IMR-90 (cell line): Measurements from ENCODE around the gene FARSB. TPM values are rescaled to one million over a fixed set of nuclear protein-coding genes. Genes with fewer than 3 reads are reported as not detected.

ENCODE experiments used
- ATAC-seq: fragments of 200-7000 bp; cut with Tn5 transposase; 2 replicates; pipeline ENCODE4 v1.9.1; 2020; ENCODE audit warnings: low read depth, mild to moderate bottlenecking, moderate library complexity
- BruUV-seq: library from RNA; stranded (reverse); fragments of 400-500 nt; replicated peaks from 2 replicates; lab custom pipeline; 2021; lab: Mats Ljungman, UMichigan
- CTCF ChIA-PET: fragments of 300-600 bp; formaldehyde crosslinking; extraction: SDS; loops from one replicate; lab custom pipeline; 2021; ENCODE audit warnings: antibody characterized with exemption; lab: Yijun Ruan, JAX
- POLR2A ChIA-PET: fragments of 300-600 bp; sonication (Branson Sonifier 250); formaldehyde crosslinking; loops from one replicate; lab custom pipeline; 2022; ENCODE audit warnings: antibody characterized with exemption; ENCODE audit not compliant: unreplicated experiment; lab: Charles Lee
- DNase-seq: peaks from one replicate; pipeline ENCODE4 v3.0.0; 2013
- H2AFZ ChIP-seq: replicated peaks from 2 replicates; pipeline ENCODE3; 2013; ENCODE audit warnings: low read length, mild to moderate bottlenecking; ENCODE audit not compliant: poor library complexity
- H2AK5ac ChIP-seq: 2 replicates; pipeline ENCODE4 v1.6.1; 2013; ENCODE audit warnings: low read depth, low read length, inconsistent platforms
- H2AK9ac ChIP-seq: replicated peaks from 2 replicates; pipeline ENCODE3; 2013; ENCODE audit warnings: mild to moderate bottlenecking, low read depth, low read length, moderate library complexity; ENCODE audit not compliant: poor library complexity
- H2BK120ac ChIP-seq: 2 replicates; pipeline ENCODE4 v1.6.1; 2013; ENCODE audit warnings: low read depth, low read length, inconsistent platforms
- H2BK15ac ChIP-seq: 3 replicates; pipeline ENCODE4 v1.6.1; 2013; ENCODE audit warnings: low read depth, low read length, inconsistent platforms
- H2BK20ac ChIP-seq: 2 replicates; pipeline ENCODE4 v1.6.1; 2013; ENCODE audit warnings: low read depth, mild to moderate bottlenecking, inconsistent platforms, low read length, moderate library complexity
- H2BK5ac ChIP-seq: 2 replicates; pipeline ENCODE4 v1.6.1; 2013; ENCODE audit warnings: mild to moderate bottlenecking, low read depth, low read length, inconsistent platforms; ENCODE audit not compliant: poor library complexity, severe bottlenecking
- H3K14ac ChIP-seq: replicated peaks from 2 replicates; pipeline ENCODE4 v1.6.1; 2013; ENCODE audit warnings: low read depth, low read length, inconsistent platforms
- H3K18ac ChIP-seq: 2 replicates; pipeline ENCODE4 v1.6.1; 2013; ENCODE audit warnings: low read depth, low read length, control low read depth
- H3K23ac ChIP-seq: 2 replicates; pipeline ENCODE4 v1.6.1; 2013; ENCODE audit warnings: low read depth, low read length, inconsistent platforms
- H3K27ac ChIP-seq: 2 replicates; pipeline ENCODE4 v1.5.1; 2013; ENCODE audit warnings: mild to moderate bottlenecking, control low read depth, low read length; ENCODE audit not compliant: insufficient read depth
- H3K27me3 ChIP-seq: 2 replicates; pipeline ENCODE4 v1.6.1; 2013; ENCODE audit warnings: low read length; ENCODE audit not compliant: control insufficient read depth, insufficient read depth
- H3K36me3 ChIP-seq: 2 replicates; pipeline ENCODE4 v1.6.1; 2013; ENCODE audit warnings: low read length, mixed read lengths; ENCODE audit not compliant: control insufficient read depth, insufficient read depth
- H3K4ac ChIP-seq: 2 replicates; pipeline ENCODE4 v1.6.1; 2013; ENCODE audit warnings: low read depth, low read length, inconsistent platforms
- H3K4me1 ChIP-seq: 2 replicates; pipeline ENCODE4 v1.6.1; 2013; ENCODE audit warnings: low read length, mixed read lengths; ENCODE audit not compliant: control insufficient read depth, insufficient read depth
- H3K4me2 ChIP-seq: 2 replicates; pipeline ENCODE4 v1.6.1; 2013; ENCODE audit warnings: low read depth, mild to moderate bottlenecking, control low read depth, low read length, moderate library complexity
- H3K4me3 ChIP-seq: 2 replicates; pipeline ENCODE4 v1.5.1; 2013; ENCODE audit warnings: low read depth, mild to moderate bottlenecking, control low read depth, low read length, moderate library complexity; ENCODE audit not compliant: insufficient read depth
- H3K56ac ChIP-seq: 2 replicates; pipeline ENCODE4 v1.6.1; 2013; ENCODE audit warnings: low read length, inconsistent platforms; ENCODE audit not compliant: insufficient read depth; ENCODE audit errors: extremely low read depth
- H3K79me1 ChIP-seq, 2 experiments: 2 replicates each; pipeline ENCODE4 v1.6.1; 2013; ENCODE audit warnings: low read length in 2 of 2, inconsistent platforms in 1 of 2, low read depth in 1 of 2
- H3K9ac ChIP-seq: 2 replicates; pipeline ENCODE4 v1.6.1; 2013; ENCODE audit warnings: low read depth, low read length, control low read depth
- H3K9me1 ChIP-seq: 2 replicates; pipeline ENCODE4 v1.6.1; 2013; ENCODE audit warnings: low read length, inconsistent platforms; ENCODE audit not compliant: insufficient read depth
- H3K9me3 ChIP-seq: 2 replicates; pipeline ENCODE4 v1.6.1; 2013; ENCODE audit warnings: low read length; ENCODE audit not compliant: control insufficient read depth, insufficient read depth
- H4K20me1 ChIP-seq: 2 replicates; pipeline ENCODE4 v1.6.1; 2013; ENCODE audit warnings: low read length, inconsistent platforms; ENCODE audit not compliant: insufficient read depth
- H4K5ac ChIP-seq: 2 replicates; pipeline ENCODE4 v1.6.1; 2013; ENCODE audit warnings: mild to moderate bottlenecking, low read depth, low read length, control low read depth
- H4K8ac ChIP-seq, 2 experiments: 2 replicates each; pipeline ENCODE4 v1.6.1; 2013; ENCODE audit warnings: low read depth in 2 of 2, low read length in 2 of 2, control low read depth in 1 of 2, inconsistent platforms in 1 of 2
- H4K91ac ChIP-seq: 2 replicates; pipeline ENCODE4 v1.6.1; 2013; ENCODE audit warnings: low read depth, low read length, inconsistent platforms; ENCODE audit not compliant: insufficient read depth
- BHLHE40 ChIP-seq: fragments of 150-350 bp; IDR thresholded peaks from 2 replicates; pipeline ENCODE4 v1.6.1; 2016; ENCODE audit warnings: mild to moderate bottlenecking, low read depth, low read length
- CHD1 ChIP-seq: IDR thresholded peaks from 2 replicates; pipeline ENCODE4 v1.6.1; 2012; ENCODE audit warnings: low read depth, low read length, improper control_type of control experiment
- CTCF ChIP-seq: conservative IDR thresholded peaks from 2 replicates; pipeline ENCODE4 v1.5.1; 2012; ENCODE audit warnings: mild to moderate bottlenecking, low read depth, low read length, improper control_type of control experiment
- FOS ChIP-seq: fragments of 150-350 bp; IDR thresholded peaks from 2 replicates; pipeline ENCODE4 v1.6.1; 2016; ENCODE audit warnings: low read depth, low read length
- MAFK ChIP-seq: IDR thresholded peaks from 2 replicates; pipeline ENCODE4 v1.6.1; 2012; ENCODE audit warnings: low read depth, low read length, improper control_type of control experiment
- MAZ ChIP-seq: IDR thresholded peaks from 2 replicates; pipeline ENCODE4 v1.6.1; 2012; ENCODE audit warnings: low read depth, mild to moderate bottlenecking, low read length, improper control_type of control experiment, moderate library complexity, borderline replicate concordance
- MXI1 ChIP-seq: IDR thresholded peaks from 2 replicates; pipeline ENCODE4 v1.6.1; 2012; ENCODE audit warnings: low read depth, mild to moderate bottlenecking, low read length, moderate library complexity, borderline replicate concordance
- NFE2L2 ChIP-seq: fragments of 150-350 bp; IDR thresholded peaks from 2 replicates; pipeline ENCODE4 v1.6.1; 2016; ENCODE audit warnings: low read depth, mild to moderate bottlenecking, low read length
- POLR2A ChIP-seq: IDR thresholded peaks from 2 replicates; pipeline ENCODE4 v1.6.1; 2012; ENCODE audit warnings: mild to moderate bottlenecking, low read depth, low read length
- RAD21 ChIP-seq: IDR thresholded peaks from 2 replicates; pipeline ENCODE4 v1.6.1; 2012; ENCODE audit warnings: low read length, improper control_type of control experiment
- RCOR1 ChIP-seq: IDR thresholded peaks from 2 replicates; pipeline ENCODE4 v1.6.1; 2012; ENCODE audit warnings: mild to moderate bottlenecking, low read length, improper control_type of control experiment; ENCODE audit not compliant: insufficient replicate concordance
- SMC3 ChIP-seq: fragments of 150-350 bp; IDR thresholded peaks from 2 replicates; pipeline ENCODE4 v1.6.1; 2016; ENCODE audit warnings: low read depth, mild to moderate bottlenecking, antibody characterized with exemption, low read length, moderate library complexity
- USF2 ChIP-seq: fragments of 150-350 bp; IDR thresholded peaks from 2 replicates; pipeline ENCODE4 v1.6.1; 2017; ENCODE audit warnings: mild to moderate bottlenecking, antibody characterized with exemption, low read length, low read depth
- WGBS, 2 experiments: methylation state at CpG; one replicate each; pipeline versions ENCODE4 v1.1.5 to v1.1.7; 2013; ENCODE audit warnings: missing lambda C conversion rate in 2 of 2; ENCODE audit not compliant: insufficient read length in 1 of 2; ENCODE audit errors: extremely low coverage in 2 of 2; 5-methylcytosine and 5-hydroxymethylcytosine counted together
- dilution Hi-C: fragments of 300-500 bp; cut with HindIII; formaldehyde crosslinking; loops from one replicate; pipeline ENCODE4 v1.14.3; 2018; ENCODE audit warnings: low sequenced_read_pairs; ENCODE audit not compliant: unreplicated experiment
- in situ Hi-C: fragments of 300-500 bp; cut with MboI; formaldehyde crosslinking; loops from 3 replicates; pipeline ENCODE4 v1.14.3; 2019; ENCODE audit warnings: low sequenced_read_pairs, inconsistent platforms, mixed read lengths
- intact Hi-C: fragments of 100-400 bp; cut with micrococcal nuclease; formaldehyde crosslinking; loops from 2 replicates; pipeline ENCODE4 v1.10.0; 2022
- polyA plus RNA-seq, 3 experiments: library from polyadenylated mRNA; depleted of rRNA; stranded (reverse); fragments of >200 nt; gene quantifications; 2 replicates each; pipeline ENCODE4 v1.2.3, GENCODE V29; 2012; ENCODE audit warnings: low replicate concordance in 1 of 3
- total RNA-seq: library from RNA; depleted of rRNA; stranded (reverse); fragments of >200 nt; gene quantifications from 2 replicates; pipeline ENCODE4 v1.2.3, GENCODE V29; 2012

FARSB gene
- total and polyA plus RNA-seq, 2 of the 4 experiments (the other 2 are of a cell fraction): 21.1 to 32.5 TPM

GRCh38 chr2:222526480-222527277 lies 129.2 kb downstream of the FARSB start:
- in situ Hi-C loops (no loop called here), dilution Hi-C loops (no loop called here), intact Hi-C loops (no loop called here)
- TF ChIP-seq MXI1: no peak
- no peak for TF ChIP-seq BHLHE40
- TF ChIP-seq RCOR1: no peak
- TF ChIP-seq SMC3: no peak
- no peak for TF ChIP-seq MAFK
- no peak for TF ChIP-seq USF2
- no peak for TF ChIP-seq FOS
- no peak for TF ChIP-seq CTCF
- no peak for TF ChIP-seq MAZ
- TF ChIP-seq POLR2A: no peak
- TF ChIP-seq RAD21: no peak
- TF ChIP-seq NFE2L2: no peak
- no peak for TF ChIP-seq CHD1
- no peaks in the 10 kb centered on the region for H3K36me3 ChIP-seq
- no peak overlapping the region for H3K27ac ChIP-seq
- ChIA-PET CTCF (no interaction called here), POLR2A (no interaction called here)
- H3K14ac ChIP-seq: no peak overlapping the region
- no peak overlapping the region for H4K91ac ChIP-seq
- ATAC-seq (no peak), DNase-seq (no peak)
- no peaks in the 10 kb centered on the region for H3K4me1 ChIP-seq
- no TSS peak for BruUV-seq
- H3K9me3 ChIP-seq: no peaks in the 10 kb centered on the region
- no peak overlapping the region for H2AK9ac ChIP-seq
- H3K23ac ChIP-seq: no peak overlapping the region
- no peaks in the 10 kb centered on the region for H3K27me3 ChIP-seq
- no peak overlapping the region for H3K4me2 ChIP-seq
- no peaks in the 10 kb centered on the region for H3K9me1 ChIP-seq
- no peak overlapping the region for H2BK15ac ChIP-seq
- no peak overlapping the region for H2BK20ac ChIP-seq
- H3K4ac ChIP-seq: no peak overlapping the region
- no peaks in the 10 kb centered on the region for H4K20me1 ChIP-seq
- H3K4me3 ChIP-seq: no peak overlapping the region
- no peak overlapping the region for H2BK120ac ChIP-seq
- H3K56ac ChIP-seq: no peak overlapping the region; the same call in 1 of the 2 replicates
- H3K9ac ChIP-seq: no peak overlapping the region
- H4K5ac ChIP-seq: no peak overlapping the region
- H2AK5ac ChIP-seq: no peak overlapping the region
- H2BK5ac ChIP-seq: no peak overlapping the region
- no peak overlapping the region for H2AFZ ChIP-seq
- no peaks in the 10 kb centered on the region for H3K79me1 ChIP-seq
- no peak overlapping the region for H3K18ac ChIP-seq
- H4K8ac ChIP-seq: no peak overlapping the region
- WGBS, 2 experiments: no CpG with 5 or more reads among the region's 7 CpGs
